SK-N-SH (cell line): ENCODE measurements around the gene CTAG2. TPM values are rescaled to one million over a fixed set of nuclear protein-coding genes. Genes with fewer than 3 reads are reported as not detected.

ENCODE experiments used
- CTCF ChIA-PET: fragments of 300-600, 350-600 bp; formaldehyde crosslinking; extraction: SDS; loops from one replicate; lab custom pipeline; 2021; lab: Yijun Ruan, JAX
- POLR2A ChIA-PET: fragments of 350-600 bp; sonication (Branson Sonifier 250); formaldehyde crosslinking; extraction: SDS; loops from one replicate; lab custom pipeline; 2020; ENCODE audit warnings: antibody characterized with exemption, inconsistent platforms; lab: Yijun Ruan, JAX
- DNase-seq: peaks from one replicate; pipeline ENCODE4 v3.0.0; 2012
- H2AFZ ChIP-seq: fragments of 200-600 bp; sonication (generic); 2 replicates; pipeline ENCODE4 v1.8.1; 2016; ENCODE audit warnings: antibody characterized with exemption, mild to moderate bottlenecking, low read depth
- H3F3A ChIP-seq: fragments of 200-600 bp; sonication (generic); replicated peaks from 2 replicates; pipeline ENCODE3; 2016; ENCODE audit warnings: antibody characterized with exemption, mild to moderate bottlenecking; ENCODE audit not compliant: insufficient read depth
- H3K27ac ChIP-seq, 2 experiments: fragments of 200-500 bp in 1 of 2; fragments of 200-600 bp in 1 of 2; sonication (Bioruptor generic) in 1 of 2; sonication (generic), shearing (Covaris generic) in 1 of 2; 2 replicates each; pipeline versions ENCODE4 v1.5.1 to v1.6.1; 2014 to 2016; ENCODE audit warnings: low read depth in 2 of 2, inconsistent platforms in 1 of 2, low read length in 1 of 2, mild to moderate bottlenecking in 1 of 2, mixed read lengths in 1 of 2
- H3K27me3 ChIP-seq: fragments of 200-600 bp; sonication (generic), shearing (Covaris generic); 2 replicates; pipeline ENCODE4 v1.6.1; 2016; ENCODE audit warnings: mixed run types; ENCODE audit not compliant: insufficient read depth
- H3K36me3 ChIP-seq, 2 experiments: fragments of 200-500 bp in 1 of 2; fragments of 200-600 bp in 1 of 2; sonication (Bioruptor generic) in 1 of 2; sonication (generic) in 1 of 2; replicated peaks in 1 of 2; 2 replicates each; pipeline versions ENCODE3 to v1.5.1; 2014 to 2016; ENCODE audit warnings: low read length in 1 of 2, mild to moderate bottlenecking in 1 of 2; ENCODE audit not compliant: insufficient read depth in 2 of 2, control insufficient read depth in 1 of 2
- H3K4me1 ChIP-seq, 2 experiments: fragments of 200-500 bp in 1 of 2; fragments of 200-600 bp in 1 of 2; sonication (Bioruptor generic) in 1 of 2; sonication (generic), shearing (Covaris generic) in 1 of 2; 2 replicates each; pipeline versions ENCODE4 v1.5.1 to v1.6.1; 2014 to 2016; ENCODE audit warnings: low read depth in 1 of 2, low read length in 1 of 2, mixed run types in 1 of 2; ENCODE audit not compliant: insufficient read depth in 2 of 2, control insufficient read depth in 1 of 2
- H3K4me2 ChIP-seq: fragments of 200-600 bp; sonication (generic), shearing (Covaris generic); 2 replicates; pipeline ENCODE4 v1.6.1; 2017; ENCODE audit warnings: mixed run types
- H3K4me3 ChIP-seq, 2 experiments: fragments of 200-500 bp in 1 of 2; fragments of 200-600 bp in 1 of 2; sonication (Bioruptor generic) in 1 of 2; sonication (generic), shearing (Covaris generic) in 1 of 2; 2 replicates each; pipeline versions ENCODE4 v1.5.1 to v1.8.1; 2014 to 2016; ENCODE audit warnings: low read depth in 2 of 2, inconsistent platforms in 1 of 2, low read length in 1 of 2, mild to moderate bottlenecking in 1 of 2, mixed read lengths in 1 of 2, moderate library complexity in 1 of 2
- H3K79me2 ChIP-seq: fragments of 200-600 bp; sonication (generic); 2 replicates; pipeline ENCODE4 v1.8.1; 2017; ENCODE audit warnings: mild to moderate bottlenecking; ENCODE audit not compliant: insufficient read depth
- H3K9ac ChIP-seq: fragments of 200-600 bp; sonication (generic); 2 replicates; pipeline ENCODE4 v1.6.1; 2017; ENCODE audit warnings: mixed run types
- H3K9me2 ChIP-seq: fragments of 200-600 bp; sonication (generic); 2 replicates; pipeline ENCODE4 v1.6.1; 2017; ENCODE audit warnings: mixed run types
- H3K9me3 ChIP-seq: fragments of 200-600 bp; sonication (generic); 2 replicates; pipeline ENCODE4 v1.6.1; 2017; ENCODE audit warnings: mixed run types, mild to moderate bottlenecking, moderate library complexity
- H4K20me1 ChIP-seq: fragments of 200-600 bp; sonication (generic); 2 replicates; pipeline ENCODE4 v1.6.1; 2017; ENCODE audit warnings: mild to moderate bottlenecking, mixed run types; ENCODE audit not compliant: insufficient read depth
- EP300 ChIP-seq, 2 experiments: IDR thresholded peaks; 2 replicates each; pipeline versions ENCODE4 v1.4.0 to v1.6.1; 2012; ENCODE audit warnings: borderline replicate concordance in 1 of 2, low read depth in 1 of 2, low read length in 1 of 2
- GABPA ChIP-seq: IDR thresholded peaks from 2 replicates; pipeline ENCODE4 v1.4.0; 2012; ENCODE audit warnings: low read depth, mild to moderate bottlenecking
- GATA2 ChIP-seq: sonication (generic); formaldehyde crosslinking; IDR thresholded peaks from 2 replicates; pipeline ENCODE4 v1.5.0; 2020; ENCODE audit warnings: mild to moderate bottlenecking, missing genetic modification reagents
- MXI1 ChIP-seq: IDR thresholded peaks from 2 replicates; pipeline ENCODE4 v1.6.1; 2012; ENCODE audit warnings: mild to moderate bottlenecking, low read depth, low read length, improper control_type of control experiment
- RAD21 ChIP-seq: IDR thresholded peaks from 2 replicates; pipeline ENCODE4 v1.6.1; 2012; ENCODE audit warnings: mild to moderate bottlenecking, low read length
- RXRA ChIP-seq: IDR thresholded peaks from 2 replicates; pipeline ENCODE4 v1.4.0; 2012; ENCODE audit warnings: low read depth, mild to moderate bottlenecking, borderline replicate concordance
- TCF12 ChIP-seq: IDR thresholded peaks from 2 replicates; pipeline ENCODE4 v1.4.0; 2012
- TEAD4 ChIP-seq: IDR thresholded peaks from 2 replicates; pipeline ENCODE4 v1.4.0; 2012; ENCODE audit warnings: mild to moderate bottlenecking, borderline replicate concordance; ENCODE audit not compliant: insufficient read depth
- YY1 ChIP-seq: IDR thresholded peaks from 2 replicates; pipeline ENCODE4 v1.4.0; 2012; ENCODE audit warnings: low read depth, mild to moderate bottlenecking
- WGBS: methylation state at CpG from one replicate; pipeline ENCODE4 v1.1.6; 2017; ENCODE audit warnings: low lambda C conversion rate; 5-methylcytosine and 5-hydroxymethylcytosine counted together
- polyA plus RNA-seq, 3 experiments: library from polyadenylated mRNA; depleted of rRNA; stranded (reverse); fragments of >200 nt; gene quantifications; 2 replicates each; pipeline ENCODE4 v1.2.3, GENCODE V29; 2012
- TF ChIP-seq, protein P1 (sequence below): fragments of 200-600 bp; sonication (generic); IDR thresholded peaks from 2 replicates; pipeline ENCODE4 v1.6.1; 2017; ENCODE audit warnings: antibody characterized with exemption, mild to moderate bottlenecking, moderate library complexity
- TF ChIP-seq, protein P2 (sequence below): IDR thresholded peaks from 2 replicates; pipeline ENCODE4 v1.4.0; 2012; ENCODE audit warnings: low read depth, borderline replicate concordance
- TF ChIP-seq, protein P3 (sequence below): IDR thresholded peaks from 2 replicates; pipeline ENCODE4; 2012
- TF ChIP-seq, protein P4 (sequence below): IDR thresholded peaks from 2 replicates; pipeline ENCODE4 v1.6.1; 2012; ENCODE audit warnings: mild to moderate bottlenecking, low read depth, low read length, moderate library complexity

The CTAG2 gene
- polyA plus RNA-seq, 1 of the 3 experiments (the other 2 are of a cell fraction): 3.7 TPM

DNA sequence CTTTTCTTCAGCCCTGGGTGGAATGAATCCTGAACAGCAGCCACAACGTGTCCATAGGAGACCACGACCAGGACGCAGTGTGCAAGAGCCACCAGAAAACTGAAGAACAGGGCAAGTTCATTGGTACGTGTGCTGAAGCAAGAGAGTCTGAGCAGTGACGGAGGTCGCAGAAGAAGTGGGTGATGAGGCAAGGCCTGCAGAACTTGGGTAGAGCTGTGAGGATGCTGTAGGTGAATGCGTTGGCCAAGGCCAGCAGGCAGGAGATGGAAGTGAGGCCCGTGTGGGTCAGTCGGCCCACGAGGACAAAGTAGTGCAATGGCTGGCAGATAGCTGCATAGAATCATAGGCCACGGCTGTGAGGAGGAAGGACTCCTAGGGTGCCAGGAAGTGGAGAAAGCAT lies 5.6 kb upstream of the CTAG2 start:
- ChIA-PET CTCF (no interaction called here), POLR2A (no interaction called here)
- no peak overlapping the region for H3K9ac ChIP-seq
- 24% methylated on average over 11 of the region's 11 CpGs for WGBS
- no peak overlapping the region for H3K4me3 ChIP-seq
- H3K4me1 ChIP-seq: no peaks in the 10 kb centered on the region
- H3K9me2 ChIP-seq: no peaks in the 10 kb centered on the region
- TF ChIP-seq RXRA: no peak
- no peak for TF ChIP-seq EP300 (IDR thresholded peaks at IDR 0.05; ENCODE audit: borderline replicate concordance in 1 of 2, low read depth in 1 of 2, low read length in 1 of 2)
- TF ChIP-seq, protein P1, sequence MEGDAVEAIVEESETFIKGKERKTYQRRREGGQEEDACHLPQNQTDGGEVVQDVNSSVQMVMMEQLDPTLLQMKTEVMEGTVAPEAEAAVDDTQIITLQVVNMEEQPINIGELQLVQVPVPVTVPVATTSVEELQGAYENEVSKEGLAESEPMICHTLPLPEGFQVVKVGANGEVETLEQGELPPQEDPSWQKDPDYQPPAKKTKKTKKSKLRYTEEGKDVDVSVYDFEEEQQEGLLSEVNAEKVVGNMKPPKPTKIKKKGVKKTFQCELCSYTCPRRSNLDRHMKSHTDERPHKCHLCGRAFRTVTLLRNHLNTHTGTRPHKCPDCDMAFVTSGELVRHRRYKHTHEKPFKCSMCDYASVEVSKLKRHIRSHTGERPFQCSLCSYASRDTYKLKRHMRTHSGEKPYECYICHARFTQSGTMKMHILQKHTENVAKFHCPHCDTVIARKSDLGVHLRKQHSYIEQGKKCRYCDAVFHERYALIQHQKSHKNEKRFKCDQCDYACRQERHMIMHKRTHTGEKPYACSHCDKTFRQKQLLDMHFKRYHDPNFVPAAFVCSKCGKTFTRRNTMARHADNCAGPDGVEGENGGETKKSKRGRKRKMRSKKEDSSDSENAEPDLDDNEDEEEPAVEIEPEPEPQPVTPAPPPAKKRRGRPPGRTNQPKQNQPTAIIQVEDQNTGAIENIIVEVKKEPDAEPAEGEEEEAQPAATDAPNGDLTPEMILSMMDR: no peak
- TF ChIP-seq, protein P2, sequence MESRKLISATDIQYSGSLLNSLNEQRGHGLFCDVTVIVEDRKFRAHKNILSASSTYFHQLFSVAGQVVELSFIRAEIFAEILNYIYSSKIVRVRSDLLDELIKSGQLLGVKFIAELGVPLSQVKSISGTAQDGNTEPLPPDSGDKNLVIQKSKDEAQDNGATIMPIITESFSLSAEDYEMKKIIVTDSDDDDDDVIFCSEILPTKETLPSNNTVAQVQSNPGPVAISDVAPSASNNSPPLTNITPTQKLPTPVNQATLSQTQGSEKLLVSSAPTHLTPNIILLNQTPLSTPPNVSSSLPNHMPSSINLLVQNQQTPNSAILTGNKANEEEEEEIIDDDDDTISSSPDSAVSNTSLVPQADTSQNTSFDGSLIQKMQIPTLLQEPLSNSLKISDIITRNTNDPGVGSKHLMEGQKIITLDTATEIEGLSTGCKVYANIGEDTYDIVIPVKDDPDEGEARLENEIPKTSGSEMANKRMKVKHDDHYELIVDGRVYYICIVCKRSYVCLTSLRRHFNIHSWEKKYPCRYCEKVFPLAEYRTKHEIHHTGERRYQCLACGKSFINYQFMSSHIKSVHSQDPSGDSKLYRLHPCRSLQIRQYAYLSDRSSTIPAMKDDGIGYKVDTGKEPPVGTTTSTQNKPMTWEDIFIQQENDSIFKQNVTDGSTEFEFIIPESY: no peak
- TF ChIP-seq, protein P3, sequence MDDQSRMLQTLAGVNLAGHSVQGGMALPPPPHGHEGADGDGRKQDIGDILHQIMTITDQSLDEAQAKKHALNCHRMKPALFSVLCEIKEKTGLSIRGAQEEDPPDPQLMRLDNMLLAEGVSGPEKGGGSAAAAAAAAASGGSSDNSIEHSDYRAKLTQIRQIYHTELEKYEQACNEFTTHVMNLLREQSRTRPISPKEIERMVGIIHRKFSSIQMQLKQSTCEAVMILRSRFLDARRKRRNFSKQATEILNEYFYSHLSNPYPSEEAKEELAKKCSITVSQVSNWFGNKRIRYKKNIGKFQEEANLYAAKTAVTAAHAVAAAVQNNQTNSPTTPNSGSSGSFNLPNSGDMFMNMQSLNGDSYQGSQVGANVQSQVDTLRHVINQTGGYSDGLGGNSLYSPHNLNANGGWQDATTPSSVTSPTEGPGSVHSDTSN: no peak
- TF ChIP-seq GATA2 (CRISPR knock-in tag): no peak
- no peak for TF ChIP-seq TCF12
- TF ChIP-seq TEAD4: no peak
- no peak for TF ChIP-seq YY1
- TF ChIP-seq MXI1: no peak
- no peak for TF ChIP-seq GABPA
- H3K27me3 ChIP-seq: peaks cover 19% of the 10 kb centered on the region; the same call in 1 of the 2 replicates
- H3K79me2 ChIP-seq: no peaks in the 10 kb centered on the region
- no peak overlapping the region for H3K4me2 ChIP-seq
- no peaks in the 10 kb centered on the region for H3K36me3 ChIP-seq
- H3F3A ChIP-seq: no peaks in the 10 kb centered on the region
- H3K9me3 ChIP-seq: no peaks in the 10 kb centered on the region
- no peaks in the 10 kb centered on the region for H4K20me1 ChIP-seq
- no peak for DNase-seq
- H2AFZ ChIP-seq: no peak overlapping the region
- no peak overlapping the region for H3K27ac ChIP-seq

DNA sequence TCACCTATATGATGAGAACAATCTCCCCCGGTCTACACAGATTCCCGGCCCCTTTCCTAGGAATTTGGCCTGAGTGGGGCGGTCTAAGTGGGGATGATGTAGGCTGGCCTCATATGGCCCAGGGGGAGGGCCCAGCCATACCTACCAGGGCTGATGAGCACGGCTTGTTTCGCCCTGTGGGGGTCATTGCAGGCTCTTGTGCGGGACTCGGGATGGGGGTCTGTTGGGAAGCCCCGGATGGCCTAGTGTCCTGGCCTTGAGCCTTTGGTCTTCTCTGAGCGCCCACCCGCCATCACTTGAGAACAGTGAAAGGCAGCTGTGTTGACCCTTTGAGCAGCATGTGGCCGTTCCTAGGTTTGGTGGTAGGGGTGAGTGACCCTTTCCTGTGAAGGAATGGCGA lies 4.8 kb upstream of the CTAG2 start:
- Histone ChIP-seq H3K4me3 (no peak overlapping the region), H3K9me2 (no peaks in the 10 kb centered on the region), H4K20me1 (no peaks in the 10 kb centered on the region), H3K36me3 (no peaks in the 10 kb centered on the region), H3K27me3 (peaks cover 19% of the 10 kb centered on the region; the same call in 1 of the 2 replicates), H3K9ac (no peak overlapping the region), H3K4me2 (no peak overlapping the region), H3K79me2 (no peaks in the 10 kb centered on the region), H3K4me1 (no peaks in the 10 kb centered on the region), H3K27ac (no peak overlapping the region), H3F3A (no peaks in the 10 kb centered on the region), H2AFZ (no peak overlapping the region), H3K9me3 (no peaks in the 10 kb centered on the region)
- TF ChIP-seq RAD21 (no peak), TCF12 (no peak), GATA2 (CRISPR knock-in tag) (no peak), YY1 (no peak)
- TF ChIP-seq, protein P4, sequence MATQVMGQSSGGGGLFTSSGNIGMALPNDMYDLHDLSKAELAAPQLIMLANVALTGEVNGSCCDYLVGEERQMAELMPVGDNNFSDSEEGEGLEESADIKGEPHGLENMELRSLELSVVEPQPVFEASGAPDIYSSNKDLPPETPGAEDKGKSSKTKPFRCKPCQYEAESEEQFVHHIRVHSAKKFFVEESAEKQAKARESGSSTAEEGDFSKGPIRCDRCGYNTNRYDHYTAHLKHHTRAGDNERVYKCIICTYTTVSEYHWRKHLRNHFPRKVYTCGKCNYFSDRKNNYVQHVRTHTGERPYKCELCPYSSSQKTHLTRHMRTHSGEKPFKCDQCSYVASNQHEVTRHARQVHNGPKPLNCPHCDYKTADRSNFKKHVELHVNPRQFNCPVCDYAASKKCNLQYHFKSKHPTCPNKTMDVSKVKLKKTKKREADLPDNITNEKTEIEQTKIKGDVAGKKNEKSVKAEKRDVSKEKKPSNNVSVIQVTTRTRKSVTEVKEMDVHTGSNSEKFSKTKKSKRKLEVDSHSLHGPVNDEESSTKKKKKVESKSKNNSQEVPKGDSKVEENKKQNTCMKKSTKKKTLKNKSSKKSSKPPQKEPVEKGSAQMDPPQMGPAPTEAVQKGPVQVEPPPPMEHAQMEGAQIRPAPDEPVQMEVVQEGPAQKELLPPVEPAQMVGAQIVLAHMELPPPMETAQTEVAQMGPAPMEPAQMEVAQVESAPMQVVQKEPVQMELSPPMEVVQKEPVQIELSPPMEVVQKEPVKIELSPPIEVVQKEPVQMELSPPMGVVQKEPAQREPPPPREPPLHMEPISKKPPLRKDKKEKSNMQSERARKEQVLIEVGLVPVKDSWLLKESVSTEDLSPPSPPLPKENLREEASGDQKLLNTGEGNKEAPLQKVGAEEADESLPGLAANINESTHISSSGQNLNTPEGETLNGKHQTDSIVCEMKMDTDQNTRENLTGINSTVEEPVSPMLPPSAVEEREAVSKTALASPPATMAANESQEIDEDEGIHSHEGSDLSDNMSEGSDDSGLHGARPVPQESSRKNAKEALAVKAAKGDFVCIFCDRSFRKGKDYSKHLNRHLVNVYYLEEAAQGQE: no peak
- WGBS: 23% methylated on average over 10 of the region's 12 CpGs
- ChIA-PET POLR2A (no interaction called here), CTCF (no interaction called here)
- no peak for DNase-seq
